ENCODE measurements around the gene LYSMD3. TPM values are rescaled to one million over a fixed set of nuclear protein-coding genes. Genes with fewer than 3 reads are reported as not detected.
A peak's percentile ranks its signal among the peaks of the same experiment; 100 is the strongest.

LYSMD3 gene
- polyA plus RNA-seq, 2 of the 4 experiments (the other 2 are of a cell fraction), result 10.6 to 24.1 TPM

DNA sequence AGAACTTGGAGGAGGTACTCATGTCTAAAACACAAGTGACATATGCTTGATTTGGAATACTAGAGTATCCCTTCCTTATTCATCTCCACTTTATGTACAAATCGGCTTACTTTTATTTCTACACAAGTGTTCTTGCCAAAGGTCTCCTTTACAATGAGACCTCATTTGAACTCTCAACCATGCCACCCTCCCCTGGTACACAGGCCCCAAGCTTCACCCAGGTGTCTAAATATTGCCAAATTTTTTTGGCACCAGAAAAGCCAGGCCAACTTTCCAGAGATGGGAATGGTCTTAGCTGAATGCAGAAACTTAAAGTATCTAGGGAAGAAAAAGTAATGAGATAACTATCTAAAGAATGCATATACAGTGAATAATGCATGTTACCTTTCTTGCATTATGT lies 18.9 kb downstream of the LYSMD3 start:
- FAIRE-seq (no peak), DNase-seq (ENCODE audit: low read depth in 1 of 2, low spot score in 1 of 2) (no peak), ATAC-seq (no peak)
- ChIA-PET POLR2A (no interaction called here), CTCF (interaction anchor here (1.2 kb wide), 1 partner anchor 36 kb away, joined by 4 read pairs; the partner anchor contains the start of genes MBLAC2 and POLR3G)
- H3K4me2 ChIP-seq, result no peak overlapping the region
- 95% methylated on average over 1 of the region's 1 CpG for WGBS (ENCODE audit: missing lambda C conversion rate)
- no peaks in the 10 kb centered on the region for H3K4me1 ChIP-seq
- H3K4me3 ChIP-seq, result no peak overlapping the region
- TF ChIP-seq TP53 (CRISPR knock-in tag; IDR thresholded peaks at IDR 0.05) (no peak), ZSCAN20 (CRISPR knock-in tag; IDR thresholded peaks at IDR 0.05) (no peak), ZC3H11A (IDR thresholded peaks at IDR 0.05) (no peak), FOXS1 (CRISPR knock-in tag; IDR thresholded peaks at IDR 0.05) (no peak), GATA3 (IDR thresholded peaks at IDR 0.05; ENCODE audit: borderline replicate concordance) (no peak), SREBF2 (IDR thresholded peaks at IDR 0.05) (no peak), MAFK (IDR thresholded peaks at IDR 0.05; ENCODE audit: partially characterized antibody) (no peak), RARB (CRISPR knock-in tag; IDR thresholded peaks at IDR 0.05) (no peak), E2F6 (IDR thresholded peaks at IDR 0.05; ENCODE audit: borderline replicate concordance, low read depth) (no peak)
- TF ChIP-seq, protein P1, sequence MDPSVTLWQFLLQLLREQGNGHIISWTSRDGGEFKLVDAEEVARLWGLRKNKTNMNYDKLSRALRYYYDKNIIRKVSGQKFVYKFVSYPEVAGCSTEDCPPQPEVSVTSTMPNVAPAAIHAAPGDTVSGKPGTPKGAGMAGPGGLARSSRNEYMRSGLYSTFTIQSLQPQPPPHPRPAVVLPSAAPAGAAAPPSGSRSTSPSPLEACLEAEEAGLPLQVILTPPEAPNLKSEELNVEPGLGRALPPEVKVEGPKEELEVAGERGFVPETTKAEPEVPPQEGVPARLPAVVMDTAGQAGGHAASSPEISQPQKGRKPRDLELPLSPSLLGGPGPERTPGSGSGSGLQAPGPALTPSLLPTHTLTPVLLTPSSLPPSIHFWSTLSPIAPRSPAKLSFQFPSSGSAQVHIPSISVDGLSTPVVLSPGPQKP (IDR thresholded peaks at IDR 0.05; ENCODE audit: low read depth, low read length), result no peak
- TF ChIP-seq, protein P2, sequence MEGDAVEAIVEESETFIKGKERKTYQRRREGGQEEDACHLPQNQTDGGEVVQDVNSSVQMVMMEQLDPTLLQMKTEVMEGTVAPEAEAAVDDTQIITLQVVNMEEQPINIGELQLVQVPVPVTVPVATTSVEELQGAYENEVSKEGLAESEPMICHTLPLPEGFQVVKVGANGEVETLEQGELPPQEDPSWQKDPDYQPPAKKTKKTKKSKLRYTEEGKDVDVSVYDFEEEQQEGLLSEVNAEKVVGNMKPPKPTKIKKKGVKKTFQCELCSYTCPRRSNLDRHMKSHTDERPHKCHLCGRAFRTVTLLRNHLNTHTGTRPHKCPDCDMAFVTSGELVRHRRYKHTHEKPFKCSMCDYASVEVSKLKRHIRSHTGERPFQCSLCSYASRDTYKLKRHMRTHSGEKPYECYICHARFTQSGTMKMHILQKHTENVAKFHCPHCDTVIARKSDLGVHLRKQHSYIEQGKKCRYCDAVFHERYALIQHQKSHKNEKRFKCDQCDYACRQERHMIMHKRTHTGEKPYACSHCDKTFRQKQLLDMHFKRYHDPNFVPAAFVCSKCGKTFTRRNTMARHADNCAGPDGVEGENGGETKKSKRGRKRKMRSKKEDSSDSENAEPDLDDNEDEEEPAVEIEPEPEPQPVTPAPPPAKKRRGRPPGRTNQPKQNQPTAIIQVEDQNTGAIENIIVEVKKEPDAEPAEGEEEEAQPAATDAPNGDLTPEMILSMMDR (IDR thresholded peaks at IDR 0.05), result no peak
- TF ChIP-seq, protein P3, sequence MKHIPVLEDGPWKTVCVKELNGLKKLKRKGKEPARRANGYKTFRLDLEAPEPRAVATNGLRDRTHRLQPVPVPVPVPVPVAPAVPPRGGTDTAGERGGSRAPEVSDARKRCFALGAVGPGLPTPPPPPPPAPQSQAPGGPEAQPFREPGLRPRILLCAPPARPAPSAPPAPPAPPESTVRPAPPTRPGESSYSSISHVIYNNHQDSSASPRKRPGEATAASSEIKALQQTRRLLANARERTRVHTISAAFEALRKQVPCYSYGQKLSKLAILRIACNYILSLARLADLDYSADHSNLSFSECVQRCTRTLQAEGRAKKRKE (CRISPR knock-in tag; IDR thresholded peaks at IDR 0.05; ENCODE audit: low read depth), result no peak
- H3K27ac ChIP-seq, result no peak overlapping the region
- H3K9me3 ChIP-seq, result no peaks in the 10 kb centered on the region

DNA sequence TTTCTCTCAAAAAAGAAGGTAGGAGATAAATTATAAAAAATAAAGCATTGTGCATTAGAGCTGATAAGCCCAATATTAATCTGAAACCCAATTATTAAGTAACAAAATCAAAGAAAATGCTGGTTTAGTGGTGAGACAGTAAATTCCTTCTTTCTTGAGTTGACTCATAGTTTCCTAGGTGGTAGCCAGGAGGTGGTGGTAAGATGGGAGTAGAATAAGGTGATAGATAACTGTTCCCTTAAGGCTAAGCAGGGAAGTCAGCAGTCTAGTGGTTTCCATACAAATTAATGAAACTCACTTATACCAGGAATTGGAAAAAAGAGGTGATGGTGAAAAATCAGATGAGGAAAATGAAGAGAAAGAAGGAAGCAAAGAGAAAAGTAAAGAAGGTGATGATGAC lies 23.2 kb downstream of the LYSMD3 start:
- Histone ChIP-seq H3K4me1 (no peaks in the 10 kb centered on the region; the same call in 1 of the 3 replicates), H3K4me3 (no peak overlapping the region), H3K9me3 (no peaks in the 10 kb centered on the region), H3K4me2 (no peak overlapping the region), H3K27ac (no peak overlapping the region)
- ChIA-PET CTCF (no interaction called here), POLR2A (no interaction called here)
- no peak for ATAC-seq
- peak; percentile 70 for FAIRE-seq
- DNase-seq (ENCODE audit: low read depth in 1 of 2, low spot score in 1 of 2), result no peak
- TF ChIP-seq KDM1A (IDR thresholded peaks at IDR 0.05; ENCODE audit: low read depth) (no peak), POLR2AphosphoS2 (conservative IDR thresholded peaks at IDR 0.05; ENCODE audit: low read length) (no peak), SMC3 (IDR thresholded peaks at IDR 0.05) (no peak), USF2 (IDR thresholded peaks at IDR 0.05) (no peak)

GRCh38 chr5:90504743-90505142 lies 24.6 kb downstream of the LYSMD3 start:
- ATAC-seq (peak in 1 of 2 experiments; percentile 40; a peak in 1 of 6 replicates), FAIRE-seq (no peak), DNase-seq (ENCODE audit: low read depth in 1 of 2, low spot score in 1 of 2) (peak in 1 of 2 experiments; percentile 3)
- ChIA-PET POLR2A (no interaction called here), CTCF (interaction anchor here (1.1 kb wide), 1 partner anchor 31 kb away, joined by 3 read pairs; no protein-coding TSS in a partner anchor)
- H3K27ac ChIP-seq, result no peak overlapping the region
- no peak overlapping the region for H3K4me3 ChIP-seq
- 0 out of 3 replicates have a peak overlapping the region, but pooled peaks have one; percentile 9 for H3K4me2 ChIP-seq
- H3K4me1 ChIP-seq, result no peaks in the 10 kb centered on the region; the same call in 1 of the 3 replicates
- 52% methylated on average over 2 of the region's 2 CpGs for WGBS (ENCODE audit: missing lambda C conversion rate)
- H3K9me3 ChIP-seq, result no peaks in the 10 kb centered on the region
- TF ChIP-seq CBX8 (IDR thresholded peaks at IDR 0.05), result no peak
- TF ChIP-seq, protein P2 (IDR thresholded peaks at IDR 0.05), result no peak
- no peak for TF ChIP-seq TFCP2L1 (CRISPR knock-in tag; IDR thresholded peaks at IDR 0.05)
- TF ChIP-seq CHD2 (IDR thresholded peaks at IDR 0.05; ENCODE audit: low read length, partially characterized antibody), result no peak
- TF ChIP-seq JUN (IDR thresholded peaks at IDR 0.05), result no peak
- no peak for TF ChIP-seq TP53 (CRISPR knock-in tag; IDR thresholded peaks at IDR 0.05)
- TF ChIP-seq NFE2L2 (conservative IDR thresholded peaks at IDR 0.05; ENCODE audit: low read length), result no peak
- no peak for TF ChIP-seq CHD4 (IDR thresholded peaks at IDR 0.05; ENCODE audit: borderline replicate concordance)
- TF ChIP-seq RAD21 (conservative IDR thresholded peaks at IDR 0.05 in 1 of 2, IDR thresholded peaks at IDR 0.05 in 1 of 2), result no peak
- TF ChIP-seq PHF8 (IDR thresholded peaks at IDR 0.05; ENCODE audit: borderline replicate concordance, low read depth), result no peak
- TF ChIP-seq MAFK (IDR thresholded peaks at IDR 0.05; ENCODE audit: partially characterized antibody), result no peak
- no peak for TF ChIP-seq HOXA7 (CRISPR knock-in tag; IDR thresholded peaks at IDR 0.05)
- TF ChIP-seq ZFP36 (IDR thresholded peaks at IDR 0.05; ENCODE audit: borderline replicate concordance, partially characterized antibody), result no peak
- no peak for TF ChIP-seq JUNB (IDR thresholded peaks at IDR 0.05)
